ENCODE results near the gene SLC35G3.
"Not testable (repeated sequence)": the region's sequence is repeated elsewhere in the genome, so short reads cannot be mapped to it uniquely, and the experiment has no call there.

SLC35G3 gene

GRCh38 chr17:35238821-35239220 lies 44.6 kb upstream of the SLC35G3 start:
- TF ChIP-seq, protein P1, sequence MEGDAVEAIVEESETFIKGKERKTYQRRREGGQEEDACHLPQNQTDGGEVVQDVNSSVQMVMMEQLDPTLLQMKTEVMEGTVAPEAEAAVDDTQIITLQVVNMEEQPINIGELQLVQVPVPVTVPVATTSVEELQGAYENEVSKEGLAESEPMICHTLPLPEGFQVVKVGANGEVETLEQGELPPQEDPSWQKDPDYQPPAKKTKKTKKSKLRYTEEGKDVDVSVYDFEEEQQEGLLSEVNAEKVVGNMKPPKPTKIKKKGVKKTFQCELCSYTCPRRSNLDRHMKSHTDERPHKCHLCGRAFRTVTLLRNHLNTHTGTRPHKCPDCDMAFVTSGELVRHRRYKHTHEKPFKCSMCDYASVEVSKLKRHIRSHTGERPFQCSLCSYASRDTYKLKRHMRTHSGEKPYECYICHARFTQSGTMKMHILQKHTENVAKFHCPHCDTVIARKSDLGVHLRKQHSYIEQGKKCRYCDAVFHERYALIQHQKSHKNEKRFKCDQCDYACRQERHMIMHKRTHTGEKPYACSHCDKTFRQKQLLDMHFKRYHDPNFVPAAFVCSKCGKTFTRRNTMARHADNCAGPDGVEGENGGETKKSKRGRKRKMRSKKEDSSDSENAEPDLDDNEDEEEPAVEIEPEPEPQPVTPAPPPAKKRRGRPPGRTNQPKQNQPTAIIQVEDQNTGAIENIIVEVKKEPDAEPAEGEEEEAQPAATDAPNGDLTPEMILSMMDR (IDR thresholded peaks at IDR 0.05; ENCODE audit: insufficient read depth, low read depth, low read length, missing control alignments) = no peak
- DNase-seq (ENCODE audit: low read depth) = no peak
- H3K4me3 ChIP-seq (ENCODE audit: low read depth, low read length) = no peak overlapping the region

DNA sequence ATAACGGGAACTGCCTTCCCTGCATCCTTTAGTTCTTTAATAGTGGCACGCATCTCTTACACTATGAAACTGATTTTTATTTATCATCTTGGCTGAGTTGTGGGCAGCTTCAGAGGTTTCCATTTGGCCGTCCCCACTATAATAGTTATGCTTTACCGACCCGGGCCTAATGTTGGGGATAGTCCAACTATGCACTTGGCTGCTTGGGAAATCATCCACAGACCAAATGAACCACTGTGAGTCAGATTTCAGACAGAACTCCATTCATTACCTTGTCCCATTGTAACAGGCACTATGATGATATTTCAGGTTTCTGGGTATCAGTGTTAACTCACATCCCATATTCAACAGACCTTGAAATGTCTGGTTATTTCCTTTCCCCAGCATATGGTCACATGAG lies 42.6 kb upstream of the SLC35G3 start:
- no peak overlapping the region for H3K4me3 ChIP-seq (ENCODE audit: low read depth, low read length)
- DNase-seq (ENCODE audit: low read depth) = no peak
- TF ChIP-seq, protein P1 (IDR thresholded peaks at IDR 0.05; ENCODE audit: insufficient read depth, low read depth, low read length, missing control alignments) = no peak

GRCh38 chr17:35235917-35236316 lies 41.7 kb upstream of the SLC35G3 start:
- TF ChIP-seq, protein P1 (IDR thresholded peaks at IDR 0.05; ENCODE audit: insufficient read depth, low read depth, low read length, missing control alignments) = no peak
- DNase-seq (ENCODE audit: low read depth) = no peak
- H3K4me3 ChIP-seq (ENCODE audit: low read depth, low read length) = no peak overlapping the region

- DNase-seq (ENCODE audit: low read depth) = no peak
- TF ChIP-seq, protein P1 (IDR thresholded peaks at IDR 0.05; ENCODE audit: insufficient read depth, low read depth, low read length, missing control alignments) = no peak
- H3K4me3 ChIP-seq (ENCODE audit: low read depth, low read length) = no peak overlapping the region
Observed at GRCh38 chr17:35235289-35235688, 41.1 kb upstream of the SLC35G3 start.

DNA sequence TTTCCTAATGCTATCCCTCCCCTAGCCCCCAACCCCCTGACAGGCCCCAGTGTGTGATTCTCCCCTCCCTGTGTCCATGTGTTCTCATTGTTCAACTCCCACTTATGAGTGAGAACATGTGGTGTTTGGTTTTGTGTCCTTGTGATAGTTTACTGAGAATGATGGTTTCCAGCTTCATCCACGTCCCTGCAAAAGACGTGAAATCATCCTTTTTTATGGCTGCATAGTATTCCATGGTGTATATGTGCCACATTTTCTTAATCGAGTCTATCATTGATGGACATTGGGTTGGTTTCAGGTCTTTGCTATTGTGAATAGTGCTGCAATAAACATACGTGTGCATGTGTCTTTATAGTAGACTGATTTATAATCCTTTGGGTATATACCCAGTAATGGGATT lies 40.1 kb upstream of the SLC35G3 start:
- not testable (repeated sequence) for DNase-seq (ENCODE audit: low read depth); H3K4me3 ChIP-seq (ENCODE audit: low read depth, low read length)

DNA sequence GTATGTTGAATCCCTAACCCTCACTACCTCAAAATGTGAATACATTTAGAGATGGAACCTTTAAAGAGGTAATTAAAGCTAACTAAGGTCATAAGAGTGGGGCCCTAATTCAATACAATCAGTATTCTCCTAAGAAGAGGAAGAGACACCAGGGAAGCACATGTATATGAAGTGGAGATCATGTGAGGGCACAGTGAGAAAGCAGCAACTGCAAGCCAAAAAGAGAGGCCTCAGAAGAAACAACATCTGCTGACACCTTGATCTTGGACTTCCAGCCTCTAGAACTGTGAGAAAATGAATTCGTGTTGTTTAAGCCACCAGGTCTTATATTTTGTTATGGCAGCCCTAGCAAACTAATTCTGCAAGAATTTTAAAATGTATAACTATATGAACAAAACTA lies 35.4 kb upstream of the SLC35G3 start:
- DNase-seq (ENCODE audit: low read depth) = no peak
- TF ChIP-seq, protein P1 (IDR thresholded peaks at IDR 0.05; ENCODE audit: insufficient read depth, low read depth, low read length, missing control alignments) = no peak
- H3K4me3 ChIP-seq (ENCODE audit: low read depth, low read length) = no peak overlapping the region

- H3K4me3 ChIP-seq (ENCODE audit: low read depth, low read length) = no peak overlapping the region
- TF ChIP-seq, protein P1 (IDR thresholded peaks at IDR 0.05; ENCODE audit: insufficient read depth, low read depth, low read length, missing control alignments) = no peak
- no peak for DNase-seq (ENCODE audit: low read depth)
Observed at GRCh38 chr17:35227546-35227945, 33.4 kb upstream of the SLC35G3 start.

Measured in GM12865 (cell line).